OCI-M2 (cell line): ENCODE measurements around the gene AP4E1.
"Not testable (repeated sequence)": the region's sequence is repeated elsewhere in the genome, so short reads cannot be mapped to it uniquely, and the experiment has no call there.

ENCODE experiments used
- DNase-seq: peaks from one replicate; lab custom pipeline; 2025; ENCODE audit not compliant: unreplicated experiment; lab: John Stamatoyannopoulos, UW

The AP4E1 gene

GRCh38 chr15:51016615-51017014, 108.1 kb downstream of the AP4E1 start:
- DNase-seq, result no peak

GRCh38 chr15:51022206-51022605, 113.7 kb downstream of the AP4E1 start:
- DNase-seq, result no peak

GRCh38 chr15:51023499-51023898, 115.0 kb downstream of the AP4E1 start:
- no peak for DNase-seq

DNA sequence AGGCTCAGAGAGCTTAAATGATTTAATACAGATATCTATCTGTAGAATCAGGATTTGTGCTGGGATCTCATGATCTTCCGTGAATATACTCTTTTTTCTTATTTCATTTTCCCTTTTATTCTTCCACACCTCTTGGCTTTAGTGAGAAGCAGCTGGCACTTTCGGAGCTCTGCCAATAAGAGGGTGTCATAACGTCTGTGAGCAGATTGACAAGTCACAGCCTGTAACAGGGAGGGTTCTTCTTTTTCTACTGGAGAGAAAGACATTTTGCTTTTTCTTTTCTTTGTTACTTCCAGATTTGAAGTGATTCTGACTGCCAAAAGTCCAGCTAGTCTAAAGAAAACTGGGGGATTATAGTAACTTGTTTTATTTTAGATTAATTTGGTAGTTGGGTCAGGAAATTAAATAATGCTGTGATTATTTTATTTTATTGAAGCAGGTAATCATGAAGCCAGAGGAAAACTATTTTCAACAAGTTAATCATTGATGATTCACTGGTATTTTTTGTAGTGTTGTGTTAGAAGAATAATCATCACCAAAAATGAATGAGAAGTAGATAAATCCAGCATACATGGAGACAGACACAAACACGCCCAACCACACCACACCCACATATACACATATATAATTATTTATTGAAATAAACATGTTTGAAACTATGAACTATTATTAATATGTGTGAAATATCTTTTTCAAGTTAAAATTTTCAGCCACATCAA, 116.4 kb downstream of the AP4E1 start:
- DNase-seq, result no peak

DNA sequence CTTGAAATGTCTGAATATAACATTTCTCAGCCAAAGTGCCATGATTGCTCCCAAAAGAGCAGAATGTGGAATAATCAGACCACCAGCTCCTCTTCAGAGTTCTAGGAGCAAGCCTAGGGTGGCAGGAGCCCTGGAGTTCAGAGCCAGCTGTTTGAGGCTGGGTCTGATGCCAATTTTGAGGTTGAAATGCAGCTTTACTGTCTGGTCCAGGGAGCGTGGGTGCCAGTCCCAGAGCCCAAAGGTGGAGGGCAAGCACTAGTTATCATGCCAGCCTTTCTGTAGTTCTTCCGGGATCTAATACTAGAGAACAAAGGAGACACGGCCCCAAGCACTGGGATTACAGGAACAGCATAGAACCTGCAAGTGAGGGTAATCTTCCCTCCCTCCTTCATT, 117.0 kb downstream of the AP4E1 start:
- no peak for DNase-seq

DNA sequence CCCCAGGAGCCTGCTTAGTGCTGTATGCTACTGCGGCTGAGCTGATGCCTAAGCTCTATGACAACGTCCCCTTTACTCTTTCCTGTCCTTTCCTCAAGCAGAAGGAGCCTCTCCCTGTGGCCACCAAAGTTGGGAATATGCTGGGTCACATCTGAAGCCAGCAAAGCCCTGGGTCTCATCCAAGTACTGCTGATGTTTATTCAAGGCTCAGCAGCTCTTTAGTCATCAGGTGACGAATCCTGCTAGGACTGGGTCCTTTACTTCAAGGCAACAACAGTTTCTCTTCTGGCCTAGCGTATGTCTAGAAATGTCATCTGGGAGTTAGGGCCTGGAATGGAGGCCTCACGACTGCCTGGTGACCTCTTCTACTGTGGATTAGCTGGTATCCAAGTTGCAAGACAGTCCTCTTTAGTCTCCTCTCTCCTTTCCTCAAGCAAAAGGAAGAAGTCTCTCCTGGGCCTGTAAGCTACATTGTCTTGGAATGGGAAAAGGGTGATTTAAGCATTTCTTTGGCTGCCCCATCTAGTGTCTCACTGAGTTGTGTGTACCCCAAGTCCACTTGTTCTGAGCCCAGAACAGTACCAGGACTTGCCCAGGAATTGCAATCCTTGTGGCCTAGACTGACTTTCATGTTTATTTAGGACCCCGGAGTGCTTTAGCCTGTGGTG, 122.3 kb downstream of the AP4E1 start:
- DNase-seq, result no peak

DNA sequence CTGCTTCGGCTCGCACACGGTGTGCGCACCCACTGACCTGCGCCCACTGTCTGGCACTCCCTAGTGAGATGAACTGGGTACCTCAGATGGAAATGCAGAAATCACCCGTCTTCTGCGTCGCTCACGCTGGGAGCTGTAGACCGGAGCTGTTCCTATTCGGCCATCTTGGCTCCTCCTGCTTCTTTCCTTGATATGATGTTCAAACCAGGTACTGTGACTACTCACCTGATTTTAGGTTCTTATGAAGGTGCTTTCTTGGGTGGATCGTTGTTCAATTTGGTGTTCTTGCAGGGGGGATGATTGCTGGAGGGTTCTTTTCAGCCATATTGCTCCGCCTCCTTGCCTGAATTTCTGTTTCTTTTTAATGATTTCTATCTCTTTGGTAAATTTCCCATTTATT, 129.0 kb downstream of the AP4E1 start:
- DNase-seq, result not testable (repeated sequence)

DNA sequence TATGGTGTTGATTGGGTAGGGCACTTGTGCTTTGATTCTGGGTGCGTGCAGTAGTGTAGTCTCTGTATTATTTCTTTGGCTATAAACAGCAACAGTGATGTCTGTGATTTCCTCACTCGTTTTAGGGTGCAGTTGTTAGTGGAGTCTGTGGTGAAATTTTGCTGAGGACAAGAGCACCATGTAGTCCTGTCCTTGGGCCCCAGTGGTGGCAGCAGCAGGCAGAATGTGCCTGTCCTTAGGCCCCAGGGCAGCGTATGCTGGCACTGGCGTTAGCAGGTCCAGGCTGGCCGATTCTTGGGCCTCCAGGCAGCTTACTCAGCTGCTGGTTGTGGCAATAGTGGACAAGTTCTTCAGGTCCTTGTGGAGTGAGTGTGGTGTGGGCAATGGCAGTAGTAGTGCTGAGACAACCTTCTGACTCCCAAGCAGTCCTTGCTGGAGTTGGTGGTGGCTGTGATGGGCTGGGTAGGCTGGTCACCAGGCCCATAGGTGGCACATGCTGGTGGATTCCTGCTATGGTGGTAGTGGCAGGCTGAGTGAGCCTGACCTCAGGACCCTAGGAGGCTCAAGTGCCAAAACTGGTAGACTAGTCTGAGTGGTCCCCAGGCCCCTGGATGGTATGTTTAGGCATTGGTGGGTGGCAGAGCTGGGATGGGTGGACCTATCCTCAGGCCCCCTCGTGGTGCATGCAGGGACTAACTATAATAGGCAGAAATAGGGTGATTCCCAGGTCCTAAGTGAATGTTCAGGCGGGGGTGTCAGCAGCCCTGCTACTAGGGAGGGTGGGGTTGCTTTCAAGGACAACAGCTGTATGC, 129.9 kb downstream of the AP4E1 start:
- DNase-seq, result no peak

DNA sequence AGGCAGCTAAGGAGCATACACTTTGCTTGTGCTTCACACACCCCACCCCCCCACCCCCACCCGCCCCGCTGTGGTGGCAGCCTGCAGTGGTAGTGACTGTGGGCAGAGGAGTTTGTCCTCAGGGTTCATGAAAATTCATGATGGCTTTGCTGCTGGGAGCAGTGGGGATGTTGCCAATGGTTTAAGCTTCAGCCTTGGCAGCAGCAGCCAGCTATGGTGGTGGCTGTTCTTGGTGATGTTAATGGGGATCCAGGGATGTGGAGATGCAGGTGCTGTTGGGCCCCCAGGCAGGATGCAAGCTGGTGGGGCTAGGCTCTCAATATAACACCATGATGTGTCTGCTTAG, 130.5 kb downstream of the AP4E1 start:
- DNase-seq, result no peak

- no peak for DNase-seq
These were observed 135.7 kb downstream of the AP4E1 start for GRCh38 chr15:51044037-51044727.

DNA sequence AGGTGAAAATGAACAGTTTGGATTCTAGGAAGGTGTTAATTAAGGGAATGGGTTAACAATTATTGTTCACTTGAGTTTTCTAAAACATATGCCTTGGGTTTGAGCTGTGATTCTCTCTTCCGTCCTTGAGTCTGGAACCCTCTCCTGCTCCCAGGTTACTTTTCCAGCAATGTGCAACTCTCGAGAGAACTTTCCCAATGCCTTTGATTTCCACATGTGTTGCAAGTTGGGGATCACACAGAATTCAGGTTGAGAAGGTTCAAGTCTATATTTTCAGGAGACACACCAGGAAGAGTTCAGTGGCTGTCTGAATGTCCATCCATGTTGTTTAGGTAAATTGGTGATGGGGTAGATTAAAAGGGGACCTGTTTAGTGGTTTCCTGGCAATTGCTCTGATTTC, 137.5 kb downstream of the AP4E1 start:
- DNase-seq, result no peak

- no peak for DNase-seq
These were observed 138.4 kb downstream of the AP4E1 start for GRCh38 chr15:51046799-51047449.

DNA sequence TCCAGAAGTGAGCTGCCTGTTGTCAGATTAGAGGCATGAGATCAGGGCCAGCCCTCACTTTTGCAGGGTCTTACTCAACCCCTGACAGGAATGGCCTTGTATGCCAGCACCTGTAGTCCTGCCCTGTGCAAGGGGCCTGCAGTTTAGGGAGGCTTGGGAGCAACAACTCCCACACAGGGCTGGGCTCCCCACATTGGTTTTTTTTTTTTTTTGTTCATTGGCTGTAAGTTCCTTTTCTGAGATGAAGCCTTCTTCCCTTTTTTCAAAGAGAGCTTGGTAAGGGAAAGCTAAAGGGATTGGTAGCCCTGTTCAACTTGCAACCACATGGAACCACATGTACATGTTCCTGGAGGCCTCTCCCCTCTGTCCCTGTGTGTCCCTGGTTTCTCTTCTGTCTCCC, 139.8 kb downstream of the AP4E1 start:
- DNase-seq, result no peak

GRCh38 chr15:51049081-51049480, 140.6 kb downstream of the AP4E1 start:
- DNase-seq, result no peak

- DNase-seq, result no peak
These were observed 143.3 kb downstream of the AP4E1 start for GRCh38 chr15:51051776-51052175.

- no peak for DNase-seq
These were observed 145.1 kb downstream of the AP4E1 start for GRCh38 chr15:51053571-51053970.

GRCh38 chr15:51054535-51054934, 146.1 kb downstream of the AP4E1 start:
- no peak for DNase-seq
